ENCODE data around the gene ZFR2. TPM values are rescaled to one million over a fixed set of nuclear protein-coding genes. Genes with fewer than 3 reads are reported as not detected.
"Not testable (repeated sequence)": the region's sequence is repeated elsewhere in the genome, so short reads cannot be mapped to it uniquely, and the experiment has no call there.

Gene ZFR2
- total and polyA plus RNA-seq, 9 donors, result 0.05 to 0.25 (median 0.14) TPM; not detected in 3

GRCh38 chr19:3816566-3817218, 52.1 kb downstream of the ZFR2 start:
- H3K27ac ChIP-seq, result no peak overlapping the region
- H3K4me1 ChIP-seq (ENCODE audit: insufficient read depth), result no peaks in the 10 kb centered on the region
- 86 to 90% (median 88%) methylated on average over 45 of the region's 45 CpGs for WGBS, 3 donors
- TF ChIP-seq, protein P1, sequence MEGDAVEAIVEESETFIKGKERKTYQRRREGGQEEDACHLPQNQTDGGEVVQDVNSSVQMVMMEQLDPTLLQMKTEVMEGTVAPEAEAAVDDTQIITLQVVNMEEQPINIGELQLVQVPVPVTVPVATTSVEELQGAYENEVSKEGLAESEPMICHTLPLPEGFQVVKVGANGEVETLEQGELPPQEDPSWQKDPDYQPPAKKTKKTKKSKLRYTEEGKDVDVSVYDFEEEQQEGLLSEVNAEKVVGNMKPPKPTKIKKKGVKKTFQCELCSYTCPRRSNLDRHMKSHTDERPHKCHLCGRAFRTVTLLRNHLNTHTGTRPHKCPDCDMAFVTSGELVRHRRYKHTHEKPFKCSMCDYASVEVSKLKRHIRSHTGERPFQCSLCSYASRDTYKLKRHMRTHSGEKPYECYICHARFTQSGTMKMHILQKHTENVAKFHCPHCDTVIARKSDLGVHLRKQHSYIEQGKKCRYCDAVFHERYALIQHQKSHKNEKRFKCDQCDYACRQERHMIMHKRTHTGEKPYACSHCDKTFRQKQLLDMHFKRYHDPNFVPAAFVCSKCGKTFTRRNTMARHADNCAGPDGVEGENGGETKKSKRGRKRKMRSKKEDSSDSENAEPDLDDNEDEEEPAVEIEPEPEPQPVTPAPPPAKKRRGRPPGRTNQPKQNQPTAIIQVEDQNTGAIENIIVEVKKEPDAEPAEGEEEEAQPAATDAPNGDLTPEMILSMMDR (IDR thresholded peaks at IDR 0.05), result no peak
- TF ChIP-seq POLR2A (IDR thresholded peaks at IDR 0.05) (no peak), EP300 (IDR thresholded peaks at IDR 0.05) (no peak)
- H3K27me3 ChIP-seq, result no peaks in the 10 kb centered on the region
- H3K36me3 ChIP-seq, result no peaks in the 10 kb centered on the region
- no peak overlapping the region for H3K4me3 ChIP-seq
- intact Hi-C loops (cut with DNase I), result no loop called here
- H3K9me3 ChIP-seq, result no peaks in the 10 kb centered on the region
- DNase-seq, result no peak

- DNase-seq; H3K36me3 ChIP-seq; H3K9me3 ChIP-seq; H3K4me3 ChIP-seq; H3K4me1 ChIP-seq (ENCODE audit: insufficient read depth); H3K27me3 ChIP-seq; intact Hi-C loops (cut with DNase I); H3K27ac ChIP-seq: not testable (repeated sequence)
- 87 to 92% (median 88%) methylated on average over 9 of the region's 9 CpGs for WGBS, 3 donors
Observed at GRCh38 chr19:3816148-3816547, 52.7 kb downstream of the ZFR2 start.

- H3K4me3 ChIP-seq, result no peak overlapping the region
- 83 to 93% (median 88%) methylated on average over 4 of the region's 4 CpGs for WGBS, 3 donors
- H3K27ac ChIP-seq, result no peak overlapping the region
- H3K4me1 ChIP-seq (ENCODE audit: insufficient read depth), result no peaks in the 10 kb centered on the region
- no peaks in the 10 kb centered on the region for H3K36me3 ChIP-seq
- no peak for DNase-seq
- H3K9me3 ChIP-seq, result no peaks in the 10 kb centered on the region
- intact Hi-C loops (cut with DNase I), result no loop called here
- TF ChIP-seq, protein P1 (IDR thresholded peaks at IDR 0.05), result no peak
- TF ChIP-seq POLR2A (IDR thresholded peaks at IDR 0.05) (no peak), EP300 (IDR thresholded peaks at IDR 0.05) (no peak)
- H3K27me3 ChIP-seq, result no peaks in the 10 kb centered on the region
Observed at GRCh38 chr19:3814648-3815047, 54.2 kb downstream of the ZFR2 start.

DNA sequence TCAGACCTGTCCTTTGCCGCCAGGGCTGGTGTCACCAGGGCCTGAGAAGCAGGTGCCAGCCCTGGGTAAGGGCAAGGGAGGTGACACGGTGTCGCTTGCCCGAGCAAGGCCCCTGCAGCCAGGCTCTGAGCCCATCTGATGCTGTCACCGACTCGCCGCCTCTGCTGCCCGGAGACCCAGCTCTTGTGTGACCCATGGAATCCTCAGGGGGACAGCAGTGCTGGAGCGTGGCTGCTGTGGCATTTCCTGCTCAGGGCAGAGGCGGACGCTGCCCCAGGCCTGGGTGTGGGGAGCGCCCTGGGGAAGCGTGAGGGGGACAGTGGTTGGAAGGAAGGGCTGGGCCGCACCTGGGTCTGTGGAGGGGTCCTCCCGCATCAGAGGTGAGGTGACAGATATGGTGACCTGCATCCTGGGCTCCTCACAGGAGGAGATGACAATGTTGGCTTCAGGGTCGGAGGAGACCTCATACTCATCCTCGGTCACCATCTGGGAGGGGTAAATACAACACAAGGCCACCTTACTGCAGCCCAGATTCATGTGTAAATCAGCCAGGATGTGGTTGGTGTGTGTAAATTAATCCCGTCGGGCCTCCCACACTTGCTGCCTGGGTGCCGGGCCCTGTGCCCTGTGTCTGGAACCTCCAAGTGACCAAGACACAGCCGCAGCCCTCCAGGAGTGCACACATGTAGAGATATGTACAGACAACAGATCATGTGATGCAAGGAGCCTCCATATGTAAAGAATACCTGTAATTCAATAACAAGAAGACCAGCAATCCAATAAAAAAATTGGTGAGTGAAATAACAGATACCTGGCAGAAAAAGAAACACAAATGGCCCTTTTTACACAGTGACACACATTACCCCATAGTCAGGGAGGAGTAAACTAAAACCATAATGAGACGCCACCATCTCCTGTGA, 55.1 kb downstream of the ZFR2 start:
- no peak for DNase-seq

More for the DNA sequence above, 55.1 kb downstream of the ZFR2 start:
- intact Hi-C loops (cut with DNase I), result no loop called here
- Histone ChIP-seq H3K4me1 (ENCODE audit: insufficient read depth) (no peaks in the 10 kb centered on the region), H3K27ac (no peak overlapping the region), H3K36me3 (no peaks in the 10 kb centered on the region), H3K4me3 (no peak overlapping the region), H3K9me3 (no peaks in the 10 kb centered on the region), H3K27me3 (no peaks in the 10 kb centered on the region)
- no peak for TF ChIP-seq POLR2A (IDR thresholded peaks at IDR 0.05)
- TF ChIP-seq EP300 (IDR thresholded peaks at IDR 0.05), result no peak
- TF ChIP-seq, protein P1 (IDR thresholded peaks at IDR 0.05), result no peak
- 82 to 83% (median 83%) methylated on average over 22 of the region's 22 CpGs for WGBS, 3 donors
